HepG2 (cell line): Measurements from ENCODE around the gene NOC4L. TPM values are rescaled to one million over a fixed set of nuclear protein-coding genes. Genes with fewer than 3 reads are reported as not detected.
A peak's percentile ranks its signal among the peaks of the same experiment; 100 is the strongest.

Source experiments
- CBFB ChIP-seq: sonication (generic); formaldehyde crosslinking; IDR thresholded peaks from 2 replicates; pipeline ENCODE4 v1.4.0; 2020; ENCODE audit warnings: missing genetic modification reagents
- CENPT ChIP-seq: sonication (generic); formaldehyde crosslinking; IDR thresholded peaks from 2 replicates; pipeline ENCODE4 v1.8.0; 2022; ENCODE audit warnings: low read depth, mild to moderate bottlenecking, moderate library complexity, missing genetic modification reagents
- EED ChIP-seq: sonication (generic); formaldehyde crosslinking; IDR thresholded peaks from 2 replicates; pipeline ENCODE4 v1.5.0; 2020; ENCODE audit warnings: mild to moderate bottlenecking, missing genetic modification reagents
- HDAC6 ChIP-seq: fragments of 200-600 bp; sonication (generic); IDR thresholded peaks from 2 replicates; pipeline ENCODE4 v1.7.0; 2017; ENCODE audit warnings: mild to moderate bottlenecking, antibody characterized with exemption, low read length, low read depth
- IRF2 ChIP-seq: IDR thresholded peaks from 2 replicates; pipeline ENCODE4 v1.6.1; 2018; ENCODE audit warnings: missing genetic modification reagents, missing compliant biosample characterization
- KLF15 ChIP-seq: sonication (generic); formaldehyde crosslinking; IDR thresholded peaks from 2 replicates; pipeline ENCODE4 v1.8.1; 2023; ENCODE audit warnings: borderline replicate concordance, mild to moderate bottlenecking, inconsistent platforms, missing genetic modification reagents, mixed read lengths
- KMT2B ChIP-seq: IDR thresholded peaks from 2 replicates; pipeline ENCODE4 v1.6.1; 2016; ENCODE audit warnings: missing genetic modification reagents, missing compliant biosample characterization
- MXD4 ChIP-seq: IDR thresholded peaks from 2 replicates; pipeline ENCODE4 v1.6.1; 2016; ENCODE audit warnings: mild to moderate bottlenecking, missing biosample characterization, missing genetic modification reagents
- NFKB2 ChIP-seq: sonication (generic); formaldehyde crosslinking; IDR thresholded peaks from 2 replicates; pipeline ENCODE4 v1.4.0; 2020; ENCODE audit warnings: missing genetic modification reagents, borderline replicate concordance
- NR2F2 ChIP-seq: IDR thresholded peaks from 2 replicates; pipeline ENCODE4 v1.6.1; 2012; ENCODE audit warnings: low read depth, inconsistent platforms, borderline replicate concordance
- PATZ1 ChIP-seq: sonication (generic); formaldehyde crosslinking; IDR thresholded peaks from 2 replicates; pipeline ENCODE4 v1.4.0; 2020; ENCODE audit warnings: missing genetic modification reagents
- PRPF4 ChIP-seq: fragments of 200-400 bp; formaldehyde crosslinking; IDR thresholded peaks from 2 replicates; pipeline ENCODE4 v1.6.1; 2016; ENCODE audit warnings: low read length, low read depth; ENCODE audit not compliant: poor library complexity, severe bottlenecking
- SIN3A ChIP-seq: IDR thresholded peaks from 2 replicates; pipeline ENCODE4 v1.6.1; 2011; ENCODE audit warnings: low read depth, mild to moderate bottlenecking, control low read depth, low read length, borderline replicate concordance
- SP140L ChIP-seq: sonication (generic); formaldehyde crosslinking; IDR thresholded peaks from 2 replicates; pipeline ENCODE4 v1.4.0; 2020; ENCODE audit warnings: missing genetic modification reagents, borderline replicate concordance
- TFDP2 ChIP-seq: sonication (generic); formaldehyde crosslinking; IDR thresholded peaks from 2 replicates; pipeline ENCODE4 v1.4.0; 2020; ENCODE audit warnings: missing genetic modification reagents
- ZNF230 ChIP-seq: sonication (generic); formaldehyde crosslinking; IDR thresholded peaks from 2 replicates; pipeline ENCODE4 v1.4.0; 2020; ENCODE audit warnings: mild to moderate bottlenecking, missing genetic modification reagents
- ZNF30 ChIP-seq: sonication (generic); formaldehyde crosslinking; IDR thresholded peaks from 2 replicates; pipeline ENCODE4 v1.5.0; 2020; ENCODE audit warnings: mild to moderate bottlenecking, missing genetic modification reagents
- ZNF367 ChIP-seq: sonication (generic); formaldehyde crosslinking; IDR thresholded peaks from 2 replicates; pipeline ENCODE4 v1.4.0; 2020; ENCODE audit warnings: missing genetic modification reagents, borderline replicate concordance
- ZNF451 ChIP-seq: sonication (generic); formaldehyde crosslinking; IDR thresholded peaks from 2 replicates; pipeline ENCODE4 v1.5.0; 2020; ENCODE audit warnings: mild to moderate bottlenecking, missing genetic modification reagents
- ZSCAN25 ChIP-seq: sonication (generic); formaldehyde crosslinking; IDR thresholded peaks from 2 replicates; pipeline ENCODE4 v1.8.0; 2022; ENCODE audit warnings: mild to moderate bottlenecking, missing genetic modification reagents
- polyA plus RNA-seq, 8 experiments: library from polyadenylated mRNA; depleted of rRNA in 3 of 8; stranded (reverse) in 7 of 8; unstranded in 1 of 8; fragments of >200 nt; fragmentation: Illumina TruSeq in 4 of 8; extraction: Trizol in 4 of 8; gene quantifications; 2 replicates each; pipeline versions ENCODE4 v1.2.1 to v1.2.3, GENCODE V29; 2011 to 2016; ENCODE audit warnings: low read depth in 4 of 8, missing spikeins in 1 of 8, mixed read lengths in 1 of 8; ENCODE audit not compliant: insufficient read depth in 1 of 8
- total RNA-seq, 5 experiments: library from RNA; depleted of rRNA; stranded (reverse); fragments of >200 nt; fragmentation: Illumina TruSeq; extraction: Trizol; gene quantifications; 2 replicates each; pipeline ENCODE4 v1.2.3, GENCODE V29; 2016; ENCODE audit warnings: low read depth in 1 of 5
- TF ChIP-seq, protein P1 (sequence below): sonication (generic); formaldehyde crosslinking; conservative IDR thresholded peaks from 2 replicates; pipeline ENCODE4 v1.4.0; 2020; ENCODE audit warnings: mild to moderate bottlenecking, missing genetic modification reagents, moderate library complexity
- TF ChIP-seq, protein P2 (sequence below): sonication (generic); formaldehyde crosslinking; IDR thresholded peaks from 2 replicates; pipeline ENCODE4 v1.4.0; 2020; ENCODE audit warnings: missing genetic modification reagents, borderline replicate concordance

NOC4L gene
- total and polyA plus RNA-seq, 2 of the 13 experiments (the other 11 are each of a cell fraction or from before 2014, with no cell fraction given), result 4.3 to 14.6 TPM

DNA sequence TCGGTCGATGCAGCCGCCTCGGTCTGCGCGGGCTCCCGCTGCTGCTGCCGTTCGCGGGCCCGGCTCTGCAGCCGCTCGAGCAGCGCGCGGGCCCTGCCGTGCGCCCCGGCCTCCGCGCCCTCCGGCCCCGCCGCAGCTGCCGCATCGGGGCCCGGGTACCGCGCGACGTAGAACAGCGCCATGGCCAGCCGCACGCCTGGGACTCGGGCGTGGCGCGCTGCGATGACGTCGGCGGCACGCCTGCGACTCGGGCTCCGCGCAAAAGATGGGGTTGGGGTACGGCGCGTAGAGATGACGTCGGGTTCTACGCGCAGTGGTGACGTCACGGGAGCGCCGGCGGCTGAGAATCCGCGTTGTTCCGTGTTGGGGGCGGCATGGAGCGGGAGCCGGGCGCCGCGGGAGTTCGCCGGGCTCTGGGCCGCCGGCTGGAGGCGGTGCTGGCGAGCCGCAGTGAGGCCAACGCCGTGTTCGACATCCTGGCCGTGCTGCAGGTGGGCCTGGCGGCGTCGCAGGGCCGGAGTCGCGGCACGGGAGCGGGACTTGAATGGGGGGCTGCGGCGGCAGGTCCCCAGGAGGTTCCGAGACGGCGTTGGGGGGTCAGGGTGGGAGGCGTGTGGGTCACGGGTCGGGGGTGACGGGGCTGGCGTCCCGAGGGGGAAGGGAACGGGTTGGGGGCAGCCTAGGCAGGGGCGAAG is at the start of gene NOC4L, which contains the start of gene DDX51 (continued):
- TF ChIP-seq, protein P1, sequence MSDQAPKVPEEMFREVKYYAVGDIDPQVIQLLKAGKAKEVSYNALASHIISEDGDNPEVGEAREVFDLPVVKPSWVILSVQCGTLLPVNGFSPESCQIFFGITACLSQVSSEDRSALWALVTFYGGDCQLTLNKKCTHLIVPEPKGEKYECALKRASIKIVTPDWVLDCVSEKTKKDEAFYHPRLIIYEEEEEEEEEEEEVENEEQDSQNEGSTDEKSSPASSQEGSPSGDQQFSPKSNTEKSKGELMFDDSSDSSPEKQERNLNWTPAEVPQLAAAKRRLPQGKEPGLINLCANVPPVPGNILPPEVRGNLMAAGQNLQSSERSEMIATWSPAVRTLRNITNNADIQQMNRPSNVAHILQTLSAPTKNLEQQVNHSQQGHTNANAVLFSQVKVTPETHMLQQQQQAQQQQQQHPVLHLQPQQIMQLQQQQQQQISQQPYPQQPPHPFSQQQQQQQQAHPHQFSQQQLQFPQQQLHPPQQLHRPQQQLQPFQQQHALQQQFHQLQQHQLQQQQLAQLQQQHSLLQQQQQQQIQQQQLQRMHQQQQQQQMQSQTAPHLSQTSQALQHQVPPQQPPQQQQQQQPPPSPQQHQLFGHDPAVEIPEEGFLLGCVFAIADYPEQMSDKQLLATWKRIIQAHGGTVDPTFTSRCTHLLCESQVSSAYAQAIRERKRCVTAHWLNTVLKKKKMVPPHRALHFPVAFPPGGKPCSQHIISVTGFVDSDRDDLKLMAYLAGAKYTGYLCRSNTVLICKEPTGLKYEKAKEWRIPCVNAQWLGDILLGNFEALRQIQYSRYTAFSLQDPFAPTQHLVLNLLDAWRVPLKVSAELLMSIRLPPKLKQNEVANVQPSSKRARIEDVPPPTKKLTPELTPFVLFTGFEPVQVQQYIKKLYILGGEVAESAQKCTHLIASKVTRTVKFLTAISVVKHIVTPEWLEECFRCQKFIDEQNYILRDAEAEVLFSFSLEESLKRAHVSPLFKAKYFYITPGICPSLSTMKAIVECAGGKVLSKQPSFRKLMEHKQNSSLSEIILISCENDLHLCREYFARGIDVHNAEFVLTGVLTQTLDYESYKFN, result 0 out of 2 replicates have a peak, but pooled peaks have one; percentile 26
- TF ChIP-seq ZNF230, result peak; percentile 63; the same call in 1 of the 2 replicates
- peak; percentile 88 for TF ChIP-seq SIN3A
- TF ChIP-seq KLF15, result no peak
- peak; percentile 50; the same call in 1 of the 2 replicates for TF ChIP-seq ZSCAN25 (CRISPR knock-in tag)
- TF ChIP-seq MXD4 (CRISPR knock-in tag), result peak; percentile 97
- peak; percentile 95 for TF ChIP-seq CBFB (CRISPR knock-in tag)
- peak; percentile 78 for TF ChIP-seq PATZ1 (CRISPR knock-in tag)
- no peak for TF ChIP-seq HDAC6
- TF ChIP-seq KMT2B, result peak; percentile 93
- TF ChIP-seq ZNF367, result no peak
- TF ChIP-seq ZNF30 (CRISPR knock-in tag), result no peak
- no peak for TF ChIP-seq CENPT (CRISPR knock-in tag)
- peak; percentile 64; the same call in 1 of the 2 replicates for TF ChIP-seq NFKB2 (CRISPR knock-in tag)
- TF ChIP-seq ZNF451, result peak; percentile 35; the same call in 1 of the 2 replicates
- no peak for TF ChIP-seq PRPF4
- peak; percentile 93 for TF ChIP-seq IRF2
- peak; percentile 83 for TF ChIP-seq TFDP2 (CRISPR knock-in tag)
- TF ChIP-seq NR2F2, result no peak; the same call in 1 of the 2 replicates
- TF ChIP-seq EED (CRISPR knock-in tag), result no peak; the same call in 1 of the 2 replicates
- TF ChIP-seq SP140L (CRISPR knock-in tag), result no peak
- TF ChIP-seq, protein P2, sequence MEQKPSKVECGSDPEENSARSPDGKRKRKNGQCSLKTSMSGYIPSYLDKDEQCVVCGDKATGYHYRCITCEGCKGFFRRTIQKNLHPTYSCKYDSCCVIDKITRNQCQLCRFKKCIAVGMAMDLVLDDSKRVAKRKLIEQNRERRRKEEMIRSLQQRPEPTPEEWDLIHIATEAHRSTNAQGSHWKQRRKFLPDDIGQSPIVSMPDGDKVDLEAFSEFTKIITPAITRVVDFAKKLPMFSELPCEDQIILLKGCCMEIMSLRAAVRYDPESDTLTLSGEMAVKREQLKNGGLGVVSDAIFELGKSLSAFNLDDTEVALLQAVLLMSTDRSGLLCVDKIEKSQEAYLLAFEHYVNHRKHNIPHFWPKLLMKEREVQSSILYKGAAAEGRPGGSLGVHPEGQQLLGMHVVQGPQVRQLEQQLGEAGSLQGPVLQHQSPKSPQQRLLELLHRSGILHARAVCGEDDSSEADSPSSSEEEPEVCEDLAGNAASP (CRISPR knock-in tag), result peak; percentile 64; the same call in 1 of the 2 replicates
